Thoracic aorta (tissue), 2 donors: ENCODE results near the gene RECK. TPM values are rescaled to one million over a fixed set of nuclear protein-coding genes. Genes with fewer than 3 reads are reported as not detected.

ENCODE experiments used
- ATAC-seq: fragments of 150-250 bp; one replicate; pipeline ENCODE4 v1.8.0; 2017; ENCODE audit warnings: low read depth; ENCODE audit not compliant: insufficient number of reproducible peaks, low FRiP score
- DNase-seq: peaks from one replicate; pipeline ENCODE4 v3.0.0-alpha.2; 2020; ENCODE audit warnings: low spot score
- H3K27ac ChIP-seq, 2 donors: fragments of 200-600 bp; sonication (generic); 1 replicate in 1 of 2; 2 replicates in 1 of 2; pipeline ENCODE4 v1.5.1; 2016; ENCODE audit warnings: mild to moderate bottlenecking in 2 of 2, moderate library complexity in 2 of 2
- H3K27me3 ChIP-seq: fragments of 200-600 bp; sonication (generic); replicated peaks from 2 replicates; pipeline ENCODE4 v1.6.0; 2016; ENCODE audit warnings: mild to moderate bottlenecking; ENCODE audit not compliant: insufficient read depth
- H3K36me3 ChIP-seq: fragments of 200-600 bp; sonication (generic); one replicate; pipeline ENCODE4 v1.5.1; 2016
- H3K4me1 ChIP-seq, 2 donors: fragments of 200-600 bp; sonication (generic); 1 replicate in 1 of 2; 2 replicates in 1 of 2; pipeline versions ENCODE4 v1.5.1 to v1.6.0; 2016; ENCODE audit warnings: low read depth in 2 of 2, mild to moderate bottlenecking in 1 of 2; ENCODE audit not compliant: control insufficient read depth in 1 of 2
- H3K4me3 ChIP-seq: fragments of 200-600 bp; sonication (generic); 2 replicates; pipeline ENCODE4 v1.5.1; 2016; ENCODE audit warnings: mild to moderate bottlenecking
- H3K9me3 ChIP-seq: fragments of 200-600 bp; sonication (generic); 2 replicates; pipeline ENCODE4 v1.5.1; 2016
- total RNA-seq, 2 donors: library from RNA; depleted of rRNA; stranded (reverse); fragments of >200 nt; gene quantifications; one replicate each; pipeline versions ENCODE4 v1.1.0 to v1.2.3, GENCODE V29; 2016
- TF ChIP-seq, protein P1 (sequence below): fragments of 200-600 bp; sonication (generic); IDR thresholded peaks from one replicate; pipeline ENCODE4 v1.5.1; 2019; ENCODE audit warnings: antibody characterized with exemption

RECK gene
- total RNA-seq, 2 donors from 2014 or later: 19.8 to 30.5 TPM

DNA sequence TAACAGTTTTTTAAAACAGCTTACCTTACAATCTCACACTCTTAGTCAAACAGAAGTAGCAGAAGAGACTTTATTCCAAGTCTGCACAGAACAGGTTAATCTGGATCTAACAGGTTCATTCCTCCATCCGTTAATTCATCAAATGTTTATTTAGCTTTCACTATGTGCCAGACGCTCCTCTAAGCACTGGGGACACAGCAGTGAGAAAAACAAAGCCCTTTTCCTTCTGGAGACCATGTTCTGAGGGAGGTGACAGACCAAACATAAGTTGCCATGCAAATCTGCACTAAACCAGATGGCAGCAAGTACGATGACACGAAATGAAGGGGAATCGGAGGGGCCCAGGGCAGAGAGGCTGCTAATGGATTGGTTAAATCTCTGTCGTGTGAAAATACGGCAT lies 82.8 kb downstream of the RECK start:
- Histone ChIP-seq H3K27me3 (no peaks in the 10 kb centered on the region), H3K4me3 (no peak overlapping the region), H3K4me1 (no peaks in the 10 kb centered on the region), H3K9me3 (no peaks in the 10 kb centered on the region), H3K36me3 (peaks cover 4% of the 10 kb centered on the region), H3K27ac (no peak overlapping the region)
- TF ChIP-seq, protein P1, sequence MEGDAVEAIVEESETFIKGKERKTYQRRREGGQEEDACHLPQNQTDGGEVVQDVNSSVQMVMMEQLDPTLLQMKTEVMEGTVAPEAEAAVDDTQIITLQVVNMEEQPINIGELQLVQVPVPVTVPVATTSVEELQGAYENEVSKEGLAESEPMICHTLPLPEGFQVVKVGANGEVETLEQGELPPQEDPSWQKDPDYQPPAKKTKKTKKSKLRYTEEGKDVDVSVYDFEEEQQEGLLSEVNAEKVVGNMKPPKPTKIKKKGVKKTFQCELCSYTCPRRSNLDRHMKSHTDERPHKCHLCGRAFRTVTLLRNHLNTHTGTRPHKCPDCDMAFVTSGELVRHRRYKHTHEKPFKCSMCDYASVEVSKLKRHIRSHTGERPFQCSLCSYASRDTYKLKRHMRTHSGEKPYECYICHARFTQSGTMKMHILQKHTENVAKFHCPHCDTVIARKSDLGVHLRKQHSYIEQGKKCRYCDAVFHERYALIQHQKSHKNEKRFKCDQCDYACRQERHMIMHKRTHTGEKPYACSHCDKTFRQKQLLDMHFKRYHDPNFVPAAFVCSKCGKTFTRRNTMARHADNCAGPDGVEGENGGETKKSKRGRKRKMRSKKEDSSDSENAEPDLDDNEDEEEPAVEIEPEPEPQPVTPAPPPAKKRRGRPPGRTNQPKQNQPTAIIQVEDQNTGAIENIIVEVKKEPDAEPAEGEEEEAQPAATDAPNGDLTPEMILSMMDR: no peak
- DNase-seq (no peak), ATAC-seq (no peak)

DNA sequence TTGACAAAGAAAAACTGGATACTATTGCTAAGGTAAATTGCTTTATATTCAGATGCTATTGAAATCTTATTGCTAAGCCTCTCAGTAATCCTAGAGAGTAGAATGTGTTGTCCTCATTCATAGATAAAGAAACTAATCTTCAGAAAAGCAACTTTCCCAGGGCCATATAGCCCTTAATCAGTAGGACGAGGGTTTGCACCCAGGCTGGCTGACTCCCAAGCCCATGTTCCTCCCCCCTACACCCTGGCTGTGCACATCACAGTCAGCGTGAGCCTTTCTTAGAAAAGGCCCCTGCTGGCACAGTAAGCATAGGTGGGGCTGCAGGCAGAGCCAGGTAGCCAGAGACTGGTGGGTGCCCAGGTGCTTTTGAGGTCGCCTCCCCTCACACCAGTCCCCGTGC lies 84.0 kb downstream of the RECK start:
- TF ChIP-seq, protein P1: no peak
- DNase-seq: no peak
- no peak overlapping the region for H3K27ac ChIP-seq
- H3K36me3 ChIP-seq: peaks cover 4% of the 10 kb centered on the region
- no peak for ATAC-seq
- H3K27me3 ChIP-seq: no peaks in the 10 kb centered on the region
- H3K4me3 ChIP-seq: no peak overlapping the region
- H3K9me3 ChIP-seq: no peaks in the 10 kb centered on the region
- no peaks in the 10 kb centered on the region for H3K4me1 ChIP-seq

DNA sequence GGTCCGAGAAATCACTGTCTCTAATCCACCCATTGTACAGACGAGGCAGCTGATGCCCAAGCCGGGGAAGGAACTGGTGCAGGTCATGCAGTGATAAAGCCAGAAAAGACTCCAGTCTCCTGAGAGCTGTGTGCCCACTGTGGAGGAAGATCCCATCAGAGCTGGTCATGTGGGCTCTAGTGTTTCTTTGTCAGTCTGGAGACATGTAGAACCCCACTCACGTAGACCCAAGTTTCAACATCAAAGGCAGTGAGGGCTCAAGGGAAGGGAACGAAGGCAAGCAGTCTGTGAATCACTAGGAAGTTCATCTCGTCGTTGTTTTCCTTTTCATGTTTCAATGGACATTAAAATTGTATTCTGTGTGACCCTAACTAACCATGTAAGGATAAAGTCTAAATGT lies 85.3 kb downstream of the RECK start:
- DNase-seq (no peak), ATAC-seq (no peak)
- Histone ChIP-seq H3K9me3 (no peaks in the 10 kb centered on the region), H3K27ac (no peak overlapping the region), H3K36me3 (peaks cover 4% of the 10 kb centered on the region), H3K4me1 (no peaks in the 10 kb centered on the region), H3K4me3 (no peak overlapping the region), H3K27me3 (no peaks in the 10 kb centered on the region)
- TF ChIP-seq, protein P1: no peak

DNA sequence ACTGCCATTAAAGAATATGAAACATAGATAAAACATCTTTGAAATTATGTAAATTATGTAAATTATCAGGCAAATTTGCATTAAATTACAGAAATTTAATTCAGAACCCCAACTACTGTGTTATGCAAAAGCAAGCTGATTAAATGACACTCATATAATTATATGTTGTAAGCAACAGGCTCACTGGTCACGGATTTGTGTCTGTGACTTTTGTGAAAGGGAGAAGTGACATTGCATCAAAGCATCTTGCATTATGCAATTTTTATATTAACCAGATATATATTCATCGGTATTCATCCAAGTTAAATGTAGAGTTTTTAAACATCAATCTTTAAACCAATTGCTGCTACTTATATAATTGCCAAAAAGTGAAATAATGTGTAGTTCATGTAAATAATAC lies 86.8 kb downstream of the RECK start:
- peaks cover 4% of the 10 kb centered on the region for H3K36me3 ChIP-seq

DNA sequence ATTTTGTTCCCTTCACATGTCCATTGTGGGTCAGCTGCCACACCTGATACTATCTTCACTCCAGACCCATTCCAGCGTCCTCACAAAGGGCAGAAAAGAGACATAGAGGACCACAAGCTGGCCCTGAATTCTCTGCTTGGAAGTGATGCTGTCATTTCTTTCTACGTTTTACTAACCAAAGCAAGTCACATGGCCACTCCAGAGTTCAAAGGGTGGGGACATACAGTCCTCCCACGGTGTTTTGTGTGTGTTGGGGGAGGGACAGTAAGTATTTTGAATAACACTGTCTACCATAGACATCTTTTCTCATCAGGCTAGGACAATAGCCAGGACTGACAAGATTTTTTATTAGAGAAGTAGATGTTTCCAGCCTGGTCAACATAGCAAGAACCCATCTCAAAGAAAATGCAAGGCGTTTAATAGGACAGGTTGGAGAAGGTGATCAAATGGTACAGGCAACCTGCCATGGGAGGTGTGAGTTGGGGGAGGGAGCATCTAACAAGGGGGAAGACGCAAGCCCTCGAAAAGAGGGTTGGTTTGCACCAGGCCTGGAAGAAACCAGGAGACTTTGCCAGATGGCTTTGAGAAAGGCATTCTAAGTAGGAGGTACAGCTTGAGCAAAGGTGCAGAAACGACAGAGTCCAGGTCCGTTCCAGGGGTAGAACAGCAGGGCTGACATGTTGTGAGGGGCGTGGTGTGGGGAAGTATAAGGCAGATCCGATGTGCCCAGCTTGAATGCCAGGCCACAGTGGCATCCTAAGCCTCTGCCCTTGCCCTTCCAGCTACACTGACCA lies 88.5 kb downstream of the RECK start:
- Histone ChIP-seq H3K27me3 (no peaks in the 10 kb centered on the region), H3K27ac (no peak overlapping the region), H3K4me1 (no peaks in the 10 kb centered on the region), H3K36me3 (peaks cover 4% of the 10 kb centered on the region), H3K4me3 (no peak overlapping the region), H3K9me3 (no peaks in the 10 kb centered on the region)
- ATAC-seq: no peak
- no peak for DNase-seq
- TF ChIP-seq, protein P1: no peak

More for the DNA sequence above, 86.8 kb downstream of the RECK start:
- Histone ChIP-seq H3K4me1 (no peaks in the 10 kb centered on the region), H3K4me3 (no peak overlapping the region), H3K9me3 (no peaks in the 10 kb centered on the region), H3K27me3 (no peaks in the 10 kb centered on the region), H3K27ac (no peak overlapping the region)
- DNase-seq (no peak), ATAC-seq (no peak)
- TF ChIP-seq, protein P1: no peak
